Sigmoid colon (tissue), 7 donors: ENCODE measurements around the gene UBASH3B. TPM values are rescaled to one million over a fixed set of nuclear protein-coding genes. Genes with fewer than 3 reads are reported as not detected.
A peak's percentile ranks its signal among the peaks of the same experiment; 100 is the strongest.

Source experiments
- DNase-seq: peaks from one replicate; pipeline ENCODE4 v3.0.0-alpha.2; 2019
- H3K27ac ChIP-seq, 4 donors: fragments of 200-600 bp; sonication (generic); one replicate each; pipeline ENCODE4 v1.5.1; 2016 to 2019; ENCODE audit warnings: mild to moderate bottlenecking in 1 of 4
- H3K27me3 ChIP-seq, 3 donors: fragments of 200-600 bp; sonication (generic); one replicate each; pipeline ENCODE4 v1.5.1; 2019; ENCODE audit warnings: mild to moderate bottlenecking in 1 of 3
- H3K36me3 ChIP-seq, 4 donors: fragments of 200-600 bp; sonication (generic); one replicate each; pipeline ENCODE4 v1.5.1; 2016 to 2019
- H3K4me1 ChIP-seq, 4 donors: fragments of 200-600 bp; sonication (generic); one replicate each; pipeline ENCODE4 v1.5.1; 2017 to 2019
- H3K4me3 ChIP-seq, 4 donors: fragments of 200-600 bp; sonication (generic); one replicate each; pipeline ENCODE4 v1.5.1; 2017 to 2019; ENCODE audit warnings: mild to moderate bottlenecking in 2 of 4, moderate library complexity in 1 of 4
- H3K9me3 ChIP-seq, 4 donors: fragments of 200-600 bp in 3 of 4; sonication (generic) in 3 of 4; one replicate each; pipeline versions ENCODE4 v1.5.1 to v1.6.1; 2013 to 2019
- EP300 ChIP-seq, 4 donors: sonication (generic); formaldehyde crosslinking; IDR thresholded peaks; one replicate each; pipeline ENCODE4 v1.6.1; 2017; ENCODE audit warnings: antibody characterized with exemption in 4 of 4
- POLR2A ChIP-seq, 2 donors: fragments of 450-650 bp; IDR thresholded peaks; one replicate each; pipeline ENCODE4 v1.6.1; 2016; ENCODE audit warnings: antibody characterized with exemption in 2 of 2, mild to moderate bottlenecking in 2 of 2, moderate library complexity in 2 of 2
- POLR2AphosphoS5 ChIP-seq, 4 donors: sonication (generic); formaldehyde crosslinking; IDR thresholded peaks; one replicate each; pipeline ENCODE4 v1.6.1; 2017; ENCODE audit warnings: antibody characterized with exemption in 4 of 4
- WGBS, 2 donors: extraction: QIAGEN DNeasy Blood & Tissue Kit; methylation state at CpG; one replicate each; pipeline ENCODE4 v1.1.7; 2013; 5-methylcytosine and 5-hydroxymethylcytosine counted together
- intact Hi-C: fragments of 100-400 bp; cut with DNase I; formaldehyde crosslinking; loops from one replicate; pipeline ENCODE4 v1.15.1; 2023
- polyA plus RNA-seq, 3 donors: library from polyadenylated mRNA; stranded (reverse); fragments of 200-250 nt; gene quantifications; one replicate each; pipeline ENCODE4 v1.2.3, GENCODE V29; 2013
- total RNA-seq, 4 donors: library from RNA; depleted of rRNA; stranded (reverse); fragments of >200 nt; gene quantifications; one replicate each; pipeline ENCODE4 v1.1.0, GENCODE V29; 2016
- TF ChIP-seq, protein P1 (sequence below), 4 experiments: fragments of 450-650 bp in 3 of 4; fragments of 200-600 bp in 1 of 4; IDR thresholded peaks; one replicate each; pipeline ENCODE4 v1.5.1; 2016 to 2019; ENCODE audit warnings: antibody characterized with exemption in 4 of 4, mild to moderate bottlenecking in 3 of 4, moderate library complexity in 2 of 4
- donor health status: healthy with polysubstance abuse.
- donor health status: Bipolar disorder and iron deficiency.
- donor health status: healthy.

UBASH3B gene
- total and polyA plus RNA-seq, 7 donors, result 1.4 to 12.9 (median 2.1) TPM

GRCh38 chr11:122723106-122723505 is 67.6 kb downstream of the UBASH3B start:
- H3K27ac ChIP-seq, result no peak overlapping the region
- no peaks in the 10 kb centered on the region for H3K9me3 ChIP-seq
- H3K36me3 ChIP-seq, result no peaks in the 10 kb centered on the region
- DNase-seq, result no peak
- no peaks in the 10 kb centered on the region for H3K27me3 ChIP-seq
- WGBS, 2 donors, result 84 to 89% methylated on average over 4 of the region's 4 CpGs
- intact Hi-C loops, result no loop called here
- H3K4me1 ChIP-seq, result peaks cover 0 to 31% (median 18%) of the 10 kb centered on the region in 4 donors
- no peak overlapping the region for H3K4me3 ChIP-seq
- TF ChIP-seq POLR2A (IDR thresholded peaks at IDR 0.05) (no peak), POLR2AphosphoS5 (IDR thresholded peaks at IDR 0.05) (no peak), EP300 (IDR thresholded peaks at IDR 0.05) (no peak)
- TF ChIP-seq, protein P1, sequence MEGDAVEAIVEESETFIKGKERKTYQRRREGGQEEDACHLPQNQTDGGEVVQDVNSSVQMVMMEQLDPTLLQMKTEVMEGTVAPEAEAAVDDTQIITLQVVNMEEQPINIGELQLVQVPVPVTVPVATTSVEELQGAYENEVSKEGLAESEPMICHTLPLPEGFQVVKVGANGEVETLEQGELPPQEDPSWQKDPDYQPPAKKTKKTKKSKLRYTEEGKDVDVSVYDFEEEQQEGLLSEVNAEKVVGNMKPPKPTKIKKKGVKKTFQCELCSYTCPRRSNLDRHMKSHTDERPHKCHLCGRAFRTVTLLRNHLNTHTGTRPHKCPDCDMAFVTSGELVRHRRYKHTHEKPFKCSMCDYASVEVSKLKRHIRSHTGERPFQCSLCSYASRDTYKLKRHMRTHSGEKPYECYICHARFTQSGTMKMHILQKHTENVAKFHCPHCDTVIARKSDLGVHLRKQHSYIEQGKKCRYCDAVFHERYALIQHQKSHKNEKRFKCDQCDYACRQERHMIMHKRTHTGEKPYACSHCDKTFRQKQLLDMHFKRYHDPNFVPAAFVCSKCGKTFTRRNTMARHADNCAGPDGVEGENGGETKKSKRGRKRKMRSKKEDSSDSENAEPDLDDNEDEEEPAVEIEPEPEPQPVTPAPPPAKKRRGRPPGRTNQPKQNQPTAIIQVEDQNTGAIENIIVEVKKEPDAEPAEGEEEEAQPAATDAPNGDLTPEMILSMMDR (IDR thresholded peaks at IDR 0.05), result no peak

DNA sequence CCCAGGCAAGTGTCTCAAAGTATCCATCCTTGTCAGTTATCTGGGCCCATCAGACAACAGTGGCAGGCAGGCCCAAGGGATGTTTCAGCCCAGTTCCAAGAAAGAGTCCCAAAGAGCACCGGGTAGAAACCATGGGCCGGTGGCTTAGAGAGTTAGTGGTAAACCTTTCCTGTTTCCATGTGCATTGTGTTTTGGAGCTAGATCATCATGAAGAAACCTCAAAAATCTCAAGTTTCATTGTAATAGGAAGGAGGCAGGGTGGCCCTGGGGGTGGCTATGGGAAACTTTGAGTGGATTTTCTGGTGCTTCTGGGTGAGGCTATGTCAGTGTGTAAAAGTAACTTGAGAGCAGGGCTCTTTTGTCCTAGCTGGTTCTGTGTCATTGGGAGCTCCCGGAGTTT is 68.1 kb downstream of the UBASH3B start:
- no peak overlapping the region for H3K4me3 ChIP-seq
- no peaks in the 10 kb centered on the region for H3K36me3 ChIP-seq
- no peak overlapping the region for H3K27ac ChIP-seq
- no peaks in the 10 kb centered on the region for H3K27me3 ChIP-seq
- no peak for TF ChIP-seq EP300 (IDR thresholded peaks at IDR 0.05)
- no peak for TF ChIP-seq POLR2AphosphoS5 (IDR thresholded peaks at IDR 0.05)
- no peak for TF ChIP-seq POLR2A (IDR thresholded peaks at IDR 0.05)
- TF ChIP-seq, protein P1 (IDR thresholded peaks at IDR 0.05), result no peak
- intact Hi-C loops, result no loop called here
- peak; percentile 30 for DNase-seq
- H3K4me1 ChIP-seq, result peaks cover 0 to 31% (median 18%) of the 10 kb centered on the region in 4 donors
- WGBS, 2 donors, result 61 to 79% methylated on average over 3 of the region's 3 CpGs
- H3K9me3 ChIP-seq, result no peaks in the 10 kb centered on the region

DNA sequence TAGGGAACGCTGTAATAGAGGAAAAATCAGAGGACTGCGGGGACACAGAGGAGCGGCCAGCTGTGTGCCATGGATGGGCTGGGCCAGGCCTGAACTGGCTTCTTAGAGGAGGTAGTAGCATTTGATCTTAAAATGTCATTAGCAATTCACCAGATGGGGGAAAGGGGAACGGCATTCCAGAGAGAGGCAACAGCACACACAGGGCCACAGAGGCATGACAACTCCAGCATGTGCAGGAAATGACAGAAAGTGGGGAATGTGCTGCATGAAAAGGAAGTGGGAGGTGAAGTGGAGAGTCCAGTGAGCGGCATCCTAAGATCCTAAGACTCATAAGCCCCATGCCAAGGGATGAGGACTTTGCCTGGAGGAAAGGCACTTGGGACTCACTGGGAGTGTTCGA is 69.0 kb downstream of the UBASH3B start:
- no peak for DNase-seq
- 73 to 74% methylated on average over 6 of the region's 6 CpGs for WGBS, 2 donors
- no peak for TF ChIP-seq EP300 (IDR thresholded peaks at IDR 0.05)
- no peak for TF ChIP-seq POLR2AphosphoS5 (IDR thresholded peaks at IDR 0.05)
- no peak for TF ChIP-seq POLR2A (IDR thresholded peaks at IDR 0.05)
- TF ChIP-seq, protein P1 (IDR thresholded peaks at IDR 0.05), result no peak
- Histone ChIP-seq H3K4me1 (peaks cover 0 to 31% (median 18%) of the 10 kb centered on the region in 4 donors), H3K36me3 (no peaks in the 10 kb centered on the region), H3K27ac (no peak overlapping the region), H3K4me3 (no peak overlapping the region), H3K9me3 (no peaks in the 10 kb centered on the region), H3K27me3 (no peaks in the 10 kb centered on the region)
- intact Hi-C loops, result no loop called here

- Histone ChIP-seq H3K4me3 (no peak overlapping the region), H3K9me3 (no peaks in the 10 kb centered on the region), H3K4me1 (peaks cover 0 to 27% (median 18%) of the 10 kb centered on the region in 4 donors), H3K27ac (no peak overlapping the region), H3K27me3 (no peaks in the 10 kb centered on the region), H3K36me3 (no peaks in the 10 kb centered on the region)
- DNase-seq, result no peak
- 85 to 90% methylated on average over 9 of the region's 9 CpGs for WGBS, 2 donors
- intact Hi-C loops, result loop anchor here (5.0 kb wide), 1 partner anchor 69 kb away; the partner anchor contains the start of gene UBASH3B
- no peak for TF ChIP-seq POLR2AphosphoS5 (IDR thresholded peaks at IDR 0.05)
- no peak for TF ChIP-seq EP300 (IDR thresholded peaks at IDR 0.05)
- TF ChIP-seq, protein P1 (IDR thresholded peaks at IDR 0.05), result no peak
- no peak for TF ChIP-seq POLR2A (IDR thresholded peaks at IDR 0.05)
These were observed 70.5 kb downstream of the UBASH3B start for GRCh38 chr11:122726028-122726427.
